ENCODE results near the gene CDK8. TPM values are rescaled to one million over a fixed set of nuclear protein-coding genes. Genes with fewer than 3 reads are reported as not detected.

CDK8 gene
- polyA plus RNA-seq, 2 of the 4 experiments (the other 2 are of a cell fraction) = 9.9 to 20.9 TPM

GRCh38 chr13:26425443-26426358 is 171.8 kb downstream of the CDK8 start:
- 41% methylated on average over 5 of the region's 9 CpGs for WGBS (ENCODE audit: missing lambda C conversion rate)
- POLR2A ChIA-PET = no interaction called here
- CTCF ChIA-PET = interaction anchor here (0.9 kb wide), 1 partner anchor 11 kb away, joined by 3 read pairs; no protein-coding TSS in a partner anchor

DNA sequence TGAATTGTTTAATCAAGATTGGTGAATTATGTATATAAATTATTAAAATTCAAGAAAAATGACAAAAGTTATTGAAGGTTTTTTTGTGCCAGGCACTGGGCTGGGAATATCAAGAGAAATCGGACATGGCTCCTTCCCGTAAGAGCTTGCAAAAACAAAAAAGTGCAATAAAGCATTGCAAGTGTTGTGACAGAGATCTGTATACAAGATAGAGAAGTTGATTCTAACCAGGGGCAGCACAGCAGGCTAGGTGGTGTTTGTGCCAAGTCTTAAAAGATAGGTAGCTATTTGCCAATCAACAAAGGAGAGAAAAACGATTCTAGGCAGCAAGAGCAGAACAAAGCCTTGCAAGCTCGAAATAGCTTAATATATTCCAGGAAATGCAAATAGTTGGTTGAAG is 179.8 kb downstream of the CDK8 start:
- no peak overlapping the region for H3K4me3 ChIP-seq
- CTCF ChIA-PET = no interaction called here
- no peak for FAIRE-seq
- no peak overlapping the region for H3K27ac ChIP-seq
- POLR2A ChIA-PET = no interaction called here
- H3K4me1 ChIP-seq = no peaks in the 10 kb centered on the region
- H3K9me3 ChIP-seq = peaks cover 9% of the 10 kb centered on the region; the same call in 1 of the 3 replicates
- H3K4me2 ChIP-seq = no peak overlapping the region
- no peak for ATAC-seq
- WGBS (ENCODE audit: missing lambda C conversion rate) = 17% methylated on average over 4 of the region's 4 CpGs
- TF ChIP-seq POLR2AphosphoS2 (conservative IDR thresholded peaks at IDR 0.05; ENCODE audit: low read length) = no peak
- no peak for TF ChIP-seq NFE2L2 (conservative IDR thresholded peaks at IDR 0.05; ENCODE audit: low read length)
- TF ChIP-seq HDAC2 (IDR thresholded peaks at IDR 0.05) = no peak
- TF ChIP-seq RCOR1 (IDR thresholded peaks at IDR 0.05; ENCODE audit: low read depth, low read length) = no peak
- no peak for TF ChIP-seq ELK1 (IDR thresholded peaks at IDR 0.05; ENCODE audit: low read depth, low read length)
- TF ChIP-seq CBX2 (IDR thresholded peaks at IDR 0.05; ENCODE audit: borderline replicate concordance, low read depth) = no peak
- TF ChIP-seq RNF2 (IDR thresholded peaks at IDR 0.05; ENCODE audit: borderline replicate concordance, low read depth) = no peak
- no peak for TF ChIP-seq SMC3 (IDR thresholded peaks at IDR 0.05)
- no peak for TF ChIP-seq KDM5A (IDR thresholded peaks at IDR 0.05)
- no peak for DNase-seq (ENCODE audit: low read depth in 1 of 2, low spot score in 1 of 2)

More at GRCh38 chr13:26425443-26426358, 171.8 kb downstream of the CDK8 start:
- no peak for TF ChIP-seq ZC3H11A (IDR thresholded peaks at IDR 0.05)
- TF ChIP-seq CTCF (IDR thresholded peaks at IDR 0.05) = no peak
- no peak for TF ChIP-seq NR3C1 (IDR thresholded peaks at IDR 0.05)
- no peak for TF ChIP-seq CEBPB (IDR thresholded peaks at IDR 0.05)
- TF ChIP-seq EP300 (IDR thresholded peaks at IDR 0.05) = no peak
- no peak for TF ChIP-seq KDM5A (IDR thresholded peaks at IDR 0.05)
- no peak for TF ChIP-seq CBX2 (IDR thresholded peaks at IDR 0.05; ENCODE audit: borderline replicate concordance, low read depth)
- TF ChIP-seq CHD2 (IDR thresholded peaks at IDR 0.05; ENCODE audit: low read length, partially characterized antibody) = no peak
- TF ChIP-seq SMC3 (IDR thresholded peaks at IDR 0.05) = no peak
- TF ChIP-seq HOXA7 (CRISPR knock-in tag; IDR thresholded peaks at IDR 0.05) = no peak
- TF ChIP-seq MAFK (IDR thresholded peaks at IDR 0.05; ENCODE audit: partially characterized antibody) = no peak
- TF ChIP-seq EHMT2 (IDR thresholded peaks at IDR 0.05; ENCODE audit: low read depth) = no peak
- no peak for TF ChIP-seq HOXB5 (CRISPR knock-in tag; IDR thresholded peaks at IDR 0.05)
- no peak for TF ChIP-seq FOSB (CRISPR knock-in tag; IDR thresholded peaks at IDR 0.05)
- Histone ChIP-seq H3K4me1 (no peaks in the 10 kb centered on the region), H3K9me3 (no peaks in the 10 kb centered on the region), H3K4me2 (no peak overlapping the region), H3K27ac (no peak overlapping the region), H3K4me3 (no peak overlapping the region)
- ATAC-seq (no peak), DNase-seq (ENCODE audit: low read depth in 1 of 2, low spot score in 1 of 2) (no peak), FAIRE-seq (no peak)

DNA sequence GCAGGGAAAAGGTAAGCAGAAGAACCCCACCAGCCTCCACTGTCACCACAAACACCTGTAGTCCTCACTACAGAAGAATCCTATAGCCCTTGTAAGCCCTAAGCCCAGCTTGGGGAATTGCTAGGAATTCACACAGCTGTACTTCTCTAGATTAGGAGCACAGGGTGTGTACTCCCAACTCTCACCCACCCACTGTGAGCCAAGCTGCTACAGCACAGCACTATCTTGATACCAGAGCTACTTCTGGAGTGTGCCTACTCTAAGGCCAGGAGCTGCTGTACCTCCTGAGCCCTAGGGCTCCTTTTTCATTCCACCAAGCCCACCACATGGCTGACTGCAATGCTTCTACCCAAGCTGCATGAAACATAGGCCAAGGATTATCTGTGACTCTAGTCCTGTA is 181.2 kb downstream of the CDK8 start:
- CTCF ChIA-PET = interaction anchor here (1.3 kb wide), 1 partner anchor 9 kb away, joined by 3 read pairs; no protein-coding TSS in a partner anchor

More for the DNA sequence above, 181.2 kb downstream of the CDK8 start:
- FAIRE-seq (no peak), DNase-seq (ENCODE audit: low read depth in 1 of 2, low spot score in 1 of 2) (no peak), ATAC-seq (no peak)
- no peak overlapping the region for H3K27ac ChIP-seq
- POLR2A ChIA-PET = no interaction called here
- H3K9me3 ChIP-seq = peaks cover 9% of the 10 kb centered on the region; the same call in 1 of the 3 replicates
- H3K4me2 ChIP-seq = no peak overlapping the region
- no peaks in the 10 kb centered on the region for H3K4me1 ChIP-seq
- TF ChIP-seq PHF8 (IDR thresholded peaks at IDR 0.05; ENCODE audit: borderline replicate concordance, low read depth) = no peak
- no peak for TF ChIP-seq NPAS2 (CRISPR knock-in tag; IDR thresholded peaks at IDR 0.05; ENCODE audit: borderline replicate concordance)
- TF ChIP-seq ZC3H11A (IDR thresholded peaks at IDR 0.05) = no peak
- TF ChIP-seq JUNB (IDR thresholded peaks at IDR 0.05) = no peak
- no peak for TF ChIP-seq NR3C1 (IDR thresholded peaks at IDR 0.05)
- H3K4me3 ChIP-seq = no peak overlapping the region
